A673 (cell line): ENCODE measurements around the gene EYS. TPM values are rescaled to one million over a fixed set of nuclear protein-coding genes. Genes with fewer than 3 reads are reported as not detected.
"Not testable (repeated sequence)": the region's sequence is repeated elsewhere in the genome, so short reads cannot be mapped to it uniquely, and the experiment has no call there.

ENCODE experiments used
- BruUV-seq: library from RNA; stranded (reverse); fragments of 400-500 nt; replicated peaks from 2 replicates; lab custom pipeline; 2021; lab: Mats Ljungman, UMichigan
- CTCF ChIA-PET: fragments of 300-600 bp; sonication (Branson Sonifier 250); formaldehyde crosslinking; loops from one replicate; lab custom pipeline; 2022; ENCODE audit warnings: antibody characterized with exemption; lab: Charles Lee
- POLR2A ChIA-PET: fragments of 300-600 bp; sonication (Branson Sonifier 250); formaldehyde crosslinking; loops from one replicate; lab custom pipeline; 2022; ENCODE audit warnings: antibody characterized with exemption; ENCODE audit not compliant: low non-redundant PET; lab: Charles Lee
- DNase-seq: peaks from one replicate; pipeline ENCODE4 v3.0.0-alpha.2; 2015; ENCODE audit warnings: low spot score
- H3K27ac ChIP-seq: fragments of 200-600 bp; sonication (generic); 2 replicates; pipeline ENCODE4 v1.5.1; 2016; ENCODE audit warnings: mixed run types, low read depth, mild to moderate bottlenecking, mixed read lengths, antibody characterized with exemption, low read length; ENCODE audit not compliant: poor library complexity, severe bottlenecking
- H3K27me3 ChIP-seq: fragments of 200-600 bp; sonication (generic); replicated peaks from 2 replicates; pipeline ENCODE4 v1.6.1; 2017; ENCODE audit warnings: mixed run types, low read depth, mild to moderate bottlenecking, mixed read lengths, antibody characterized with exemption, low read length; ENCODE audit not compliant: insufficient read depth, poor library complexity
- H3K36me3 ChIP-seq: fragments of 200-600 bp; sonication (generic); 2 replicates; pipeline ENCODE4 v1.6.1; 2016; ENCODE audit warnings: mixed run types, mild to moderate bottlenecking, mixed read lengths, antibody characterized with exemption, low read length; ENCODE audit not compliant: insufficient read depth, poor library complexity, severe bottlenecking
- H3K4me1 ChIP-seq: fragments of 200-600 bp; sonication (generic); 2 replicates; pipeline ENCODE4 v1.6.1; 2017; ENCODE audit warnings: mixed run types, mild to moderate bottlenecking, mixed read lengths, antibody characterized with exemption, low read length; ENCODE audit not compliant: insufficient read depth, poor library complexity, severe bottlenecking
- H3K4me3 ChIP-seq: fragments of 200-600 bp; sonication (generic); 2 replicates; pipeline ENCODE4 v1.5.1; 2016; ENCODE audit warnings: low read depth, mixed run types, mild to moderate bottlenecking, mixed read lengths, low read length; ENCODE audit not compliant: poor library complexity, severe bottlenecking
- H3K9me3 ChIP-seq: fragments of 200-600 bp; sonication (generic); 2 replicates; pipeline ENCODE4 v1.6.1; 2016; ENCODE audit warnings: mixed run types, low read depth, mild to moderate bottlenecking, mixed read lengths, antibody characterized with exemption, low read length; ENCODE audit not compliant: poor library complexity, severe bottlenecking
- EZH2 ChIP-seq: fragments of 200-600 bp; sonication (generic); IDR thresholded peaks from 2 replicates; pipeline ENCODE4 v1.6.1; 2017; ENCODE audit warnings: borderline replicate concordance, low read depth, mild to moderate bottlenecking, mixed read lengths, antibody characterized with exemption, low read length; ENCODE audit not compliant: poor library complexity, severe bottlenecking
- intact Hi-C: fragments of 100-400 bp; cut with micrococcal nuclease; formaldehyde crosslinking; loops from one replicate; pipeline ENCODE4 v1.10.0; 2022; ENCODE audit not compliant: unreplicated experiment
- total RNA-seq: library from RNA; stranded (reverse); gene quantifications from 2 replicates; pipeline ENCODE4 v1.2.3, GENCODE V29; 2021
- TF ChIP-seq, protein P1 (sequence below): fragments of 300-800, 200-600 bp; sonication (generic); conservative IDR thresholded peaks from 2 replicates; pipeline ENCODE4 v1.5.1; 2017; ENCODE audit warnings: low read depth, mild to moderate bottlenecking, antibody characterized with exemption, low read length, moderate library complexity, mixed read lengths

Gene EYS
- total RNA-seq, 1 experiment from 2014 or later: 0.47 TPM

- Histone ChIP-seq H3K27me3 (no peaks in the 10 kb centered on the region), H3K4me3 (no peak overlapping the region), H3K9me3 (no peaks in the 10 kb centered on the region), H3K36me3 (no peaks in the 10 kb centered on the region), H3K4me1 (peaks cover 9% of the 10 kb centered on the region), H3K27ac (no peak overlapping the region)
- TF ChIP-seq, protein P1, sequence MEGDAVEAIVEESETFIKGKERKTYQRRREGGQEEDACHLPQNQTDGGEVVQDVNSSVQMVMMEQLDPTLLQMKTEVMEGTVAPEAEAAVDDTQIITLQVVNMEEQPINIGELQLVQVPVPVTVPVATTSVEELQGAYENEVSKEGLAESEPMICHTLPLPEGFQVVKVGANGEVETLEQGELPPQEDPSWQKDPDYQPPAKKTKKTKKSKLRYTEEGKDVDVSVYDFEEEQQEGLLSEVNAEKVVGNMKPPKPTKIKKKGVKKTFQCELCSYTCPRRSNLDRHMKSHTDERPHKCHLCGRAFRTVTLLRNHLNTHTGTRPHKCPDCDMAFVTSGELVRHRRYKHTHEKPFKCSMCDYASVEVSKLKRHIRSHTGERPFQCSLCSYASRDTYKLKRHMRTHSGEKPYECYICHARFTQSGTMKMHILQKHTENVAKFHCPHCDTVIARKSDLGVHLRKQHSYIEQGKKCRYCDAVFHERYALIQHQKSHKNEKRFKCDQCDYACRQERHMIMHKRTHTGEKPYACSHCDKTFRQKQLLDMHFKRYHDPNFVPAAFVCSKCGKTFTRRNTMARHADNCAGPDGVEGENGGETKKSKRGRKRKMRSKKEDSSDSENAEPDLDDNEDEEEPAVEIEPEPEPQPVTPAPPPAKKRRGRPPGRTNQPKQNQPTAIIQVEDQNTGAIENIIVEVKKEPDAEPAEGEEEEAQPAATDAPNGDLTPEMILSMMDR: no peak
- no peak for TF ChIP-seq EZH2
- no peak for DNase-seq
- CTCF ChIA-PET: no interaction called here
- POLR2A ChIA-PET: no interaction called here
- intact Hi-C loops: no loop called here
- no TSS peak for BruUV-seq
These were observed 1850.8 kb downstream of the EYS start for GRCh38 chr6:63856271-63856670.

DNA sequence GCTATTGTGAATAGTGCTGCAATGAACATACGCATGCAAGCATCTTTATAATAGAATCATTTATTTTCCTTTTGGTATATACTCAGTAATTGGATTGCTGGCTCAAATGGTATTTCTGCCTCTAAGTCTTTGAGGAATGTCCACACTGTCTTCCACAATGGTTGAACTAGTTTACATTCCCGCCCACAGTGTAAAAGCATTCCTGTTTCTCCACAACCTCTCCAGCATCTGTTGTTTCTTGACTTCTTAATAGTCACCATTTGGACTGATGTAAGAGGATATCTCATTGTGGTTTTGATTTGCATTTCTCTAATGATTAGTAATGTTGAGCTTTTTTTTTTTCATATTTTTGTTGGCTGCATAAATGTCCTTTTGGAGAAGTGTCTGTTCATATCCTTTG, 1862.7 kb downstream of the EYS start:
- no peaks in the 10 kb centered on the region for H3K9me3 ChIP-seq
- TF ChIP-seq EZH2: no peak
- TF ChIP-seq, protein P1: no peak
- no peaks in the 10 kb centered on the region for H3K36me3 ChIP-seq
- CTCF ChIA-PET: no interaction called here
- no peak for DNase-seq
- H3K4me1 ChIP-seq: no peaks in the 10 kb centered on the region
- no peak overlapping the region for H3K27ac ChIP-seq
- POLR2A ChIA-PET: no interaction called here
- H3K27me3 ChIP-seq: no peaks in the 10 kb centered on the region
- no TSS peak for BruUV-seq
- no peak overlapping the region for H3K4me3 ChIP-seq
- intact Hi-C loops: no loop called here

- H3K36me3 ChIP-seq: no peaks in the 10 kb centered on the region
- intact Hi-C loops: no loop called here
These were observed 1867.5 kb downstream of the EYS start for GRCh38 chr6:63839485-63839884.

GRCh38 chr6:63828678-63829077, 1878.3 kb downstream of the EYS start:
- H3K4me3 ChIP-seq, CTCF ChIA-PET, H3K27ac ChIP-seq, intact Hi-C loops, H3K27me3 ChIP-seq, H3K36me3 ChIP-seq, H3K4me1 ChIP-seq, POLR2A ChIA-PET, BruUV-seq, DNase-seq: not testable (repeated sequence)
- H3K9me3 ChIP-seq: peaks cover 10% of the 10 kb centered on the region

More at GRCh38 chr6:63839485-63839884, 1867.5 kb downstream of the EYS start:
- ChIA-PET POLR2A (interaction anchor here (0.6 kb wide), 1 partner anchor 628 kb away, joined by 4 read pairs; no protein-coding TSS in a partner anchor), CTCF (no interaction called here)
- no TSS peak for BruUV-seq
- H3K9me3 ChIP-seq: no peaks in the 10 kb centered on the region
- no peak for DNase-seq
- TF ChIP-seq, protein P1: no peak
- TF ChIP-seq EZH2: no peak
- H3K4me1 ChIP-seq: no peaks in the 10 kb centered on the region
- no peaks in the 10 kb centered on the region for H3K27me3 ChIP-seq
- H3K27ac ChIP-seq: no peak overlapping the region
- H3K4me3 ChIP-seq: no peak overlapping the region
